GM19023 (cell line): ENCODE results near the gene OLIG2.

Experiments used
- ATAC-seq: cut with Tn5 transposase; IDR thresholded peaks from one replicate; pipeline ENCODE4 v1.9.1; 2021; ENCODE audit warnings: mild to moderate bottlenecking, moderate library complexity; ENCODE audit not compliant: unreplicated experiment

The OLIG2 gene

GRCh38 chr21:33063907-33064622, 38.3 kb downstream of the OLIG2 start:
- ATAC-seq: no peak

GRCh38 chr21:33064623-33065390, 39.1 kb downstream of the OLIG2 start:
- no peak for ATAC-seq

GRCh38 chr21:33067043-33067442, 41.3 kb downstream of the OLIG2 start:
- no peak for ATAC-seq

- no peak for ATAC-seq
These were observed 41.7 kb downstream of the OLIG2 start for GRCh38 chr21:33067457-33067856.

GRCh38 chr21:33069243-33069642, 43.5 kb downstream of the OLIG2 start:
- ATAC-seq: no peak

GRCh38 chr21:33069645-33069993, 43.9 kb downstream of the OLIG2 start:
- no peak for ATAC-seq

- no peak for ATAC-seq
These were observed 44.4 kb downstream of the OLIG2 start, which contains the start of gene OLIG1 for GRCh38 chr21:33069994-33070743. Gene OLIG1 (plus strand): TSS chr21:33070141. CDS start chr21:33070247, 106 bp downstream.

- no peak for ATAC-seq
These were observed 44.9 kb downstream of the OLIG2 start for GRCh38 chr21:33070744-33070997.

GRCh38 chr21:33070998-33071769, 45.4 kb downstream of the OLIG2 start:
- ATAC-seq: no peak

- ATAC-seq: no peak
These were observed 46.1 kb downstream of the OLIG2 start for GRCh38 chr21:33071770-33072306.

- no peak for ATAC-seq
These were observed 47.9 kb downstream of the OLIG2 start for GRCh38 chr21:33073636-33074035.

GRCh38 chr21:33075128-33075527, 49.4 kb downstream of the OLIG2 start:
- no peak for ATAC-seq

- no peak for ATAC-seq
These were observed 50.0 kb downstream of the OLIG2 start for GRCh38 chr21:33075596-33076195.

GRCh38 chr21:33076600-33077329, 51.0 kb downstream of the OLIG2 start:
- no peak for ATAC-seq
